ENCODE data around the gene PMPCA.

PMPCA gene

DNA sequence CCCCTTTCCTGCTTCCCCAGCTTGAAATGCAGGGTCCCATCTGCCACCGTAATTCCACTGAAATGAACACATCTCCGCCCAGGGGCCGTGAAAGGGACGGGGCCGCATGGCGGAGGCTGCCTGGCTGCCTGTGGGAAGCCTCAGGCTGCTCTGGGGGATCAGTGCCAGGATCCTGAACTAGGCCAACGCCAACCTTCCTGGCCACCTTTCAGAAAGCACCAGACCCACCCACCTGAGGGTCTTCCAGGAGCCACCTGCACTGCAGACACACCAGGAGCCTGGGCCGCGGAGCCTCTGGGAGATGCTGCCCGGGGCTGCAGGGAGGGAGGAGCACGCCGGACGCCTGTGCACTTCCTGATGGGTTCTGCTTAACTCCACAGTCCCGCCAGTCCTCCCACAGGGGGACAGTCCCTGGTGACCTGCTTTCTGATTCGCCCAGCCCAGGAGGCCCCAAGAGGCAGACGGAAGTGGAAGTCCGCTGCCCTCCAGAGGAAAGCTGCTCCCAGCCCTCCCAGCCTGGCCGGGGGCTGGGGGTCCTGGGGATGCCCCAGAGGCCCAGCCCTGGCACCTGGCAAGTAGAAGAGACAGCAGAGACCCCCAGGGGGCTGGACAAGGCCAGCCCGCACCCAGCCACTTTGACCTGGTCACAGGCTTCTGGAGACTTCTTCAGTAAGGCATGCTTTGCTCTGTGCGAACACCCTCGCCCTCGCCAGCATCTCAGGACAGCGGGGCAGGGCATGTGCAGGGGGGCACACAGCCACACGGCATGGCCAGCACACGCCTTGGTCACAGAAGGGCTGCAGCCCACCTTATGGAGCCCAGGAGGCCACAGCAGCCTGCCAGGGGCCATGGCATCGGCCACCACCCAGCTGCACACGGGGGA, 36.9 kb upstream of the PMPCA start, which contains the start of gene CARD9:
Gene CARD9, minus strand, starts transcription at position 370 of the 883 bp plus-strand sequence. CDS start 1,591 bp downstream, outside the sequence.
- no peak for DNase-seq (ENCODE audit: low read depth in 2 of 2)

DNA sequence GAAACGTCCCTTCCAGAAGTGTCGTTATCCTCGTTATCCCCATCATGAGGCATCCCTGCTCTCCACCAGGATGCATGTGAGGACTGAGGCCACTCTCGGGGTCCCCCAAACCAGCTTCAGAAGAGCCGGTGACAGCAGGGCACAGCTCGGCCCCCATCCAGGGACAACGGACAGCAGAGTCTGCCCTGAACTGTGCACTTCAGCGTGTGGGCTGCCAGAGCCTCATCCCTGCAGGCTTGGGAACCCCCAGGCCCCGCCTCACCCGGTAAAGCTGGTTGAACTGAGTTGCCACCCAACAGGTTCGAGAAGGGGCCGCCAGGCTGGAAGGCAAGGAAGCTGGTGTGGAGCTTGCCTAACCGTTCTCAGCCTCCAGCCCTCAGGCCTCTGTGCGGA, 36.3 kb upstream of the PMPCA start:
- DNase-seq (ENCODE audit: low read depth in 2 of 2), result no peak

GRCh38 chr9:136375096-136375495, 35.4 kb upstream of the PMPCA start:
- no peak for DNase-seq (ENCODE audit: low read depth in 2 of 2)

GRCh38 chr9:136376457-136376856, 34.0 kb upstream of the PMPCA start:
- no peak for DNase-seq (ENCODE audit: low read depth in 2 of 2)

GRCh38 chr9:136377341-136378169, 32.9 kb upstream of the PMPCA start:
- DNase-seq (ENCODE audit: low read depth in 2 of 2), result no peak

GRCh38 chr9:136378170-136379002, 32.1 kb upstream of the PMPCA start:
- DNase-seq (ENCODE audit: low read depth in 2 of 2), result no peak

DNA sequence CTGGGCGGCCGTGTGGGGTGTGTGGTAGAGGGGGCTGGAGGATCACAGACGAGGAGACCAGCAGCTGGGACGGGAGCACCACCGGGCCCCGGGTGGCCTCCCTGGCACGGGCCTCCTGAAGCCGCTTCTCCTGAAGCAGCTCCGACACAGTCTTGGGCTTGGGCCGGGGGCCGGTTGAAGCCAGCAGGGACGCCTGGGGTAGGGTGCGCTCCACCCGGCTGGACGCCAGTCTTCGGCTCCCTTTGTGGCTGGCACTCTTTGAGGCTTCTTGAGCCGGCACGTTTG, 31.5 kb upstream of the PMPCA start:
- DNase-seq (ENCODE audit: low read depth in 2 of 2), result no peak

GRCh38 chr9:136379401-136379800, 31.1 kb upstream of the PMPCA start:
- DNase-seq (ENCODE audit: low read depth in 2 of 2), result no peak

DNA sequence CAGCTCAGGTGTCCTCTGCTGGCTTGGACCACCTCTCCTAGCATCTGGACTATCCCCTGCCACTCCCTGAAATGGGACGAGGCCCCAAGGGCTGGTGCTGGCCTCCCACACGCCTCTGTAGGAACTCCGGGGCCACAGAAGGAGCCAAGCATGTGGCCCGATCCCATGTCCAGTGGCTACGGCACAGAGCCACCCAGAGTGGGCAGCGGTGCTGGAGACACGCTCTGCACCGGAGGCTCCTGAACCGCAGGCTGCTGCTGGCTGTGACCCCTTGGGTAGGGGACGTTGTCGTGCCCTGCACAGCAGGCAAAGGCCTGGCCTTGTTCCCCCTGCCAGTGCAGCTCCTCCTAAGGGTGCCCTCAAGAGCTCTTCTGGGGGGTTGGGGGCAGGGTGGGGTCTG, 30.6 kb upstream of the PMPCA start:
- DNase-seq (ENCODE audit: low read depth in 2 of 2), result no peak

GRCh38 chr9:136380381-136380780, 30.1 kb upstream of the PMPCA start:
- no peak for DNase-seq (ENCODE audit: low read depth in 2 of 2)

GRCh38 chr9:136381311-136381710, 29.1 kb upstream of the PMPCA start:
- DNase-seq (ENCODE audit: low read depth in 2 of 2), result no peak

GRCh38 chr9:136381966-136382513, 28.4 kb upstream of the PMPCA start:
- no peak for DNase-seq (ENCODE audit: low read depth in 2 of 2)

- no peak for DNase-seq (ENCODE audit: low read depth in 2 of 2)
Measured at GRCh38 chr9:136383436-136383835, 27.0 kb upstream of the PMPCA start.

DNA sequence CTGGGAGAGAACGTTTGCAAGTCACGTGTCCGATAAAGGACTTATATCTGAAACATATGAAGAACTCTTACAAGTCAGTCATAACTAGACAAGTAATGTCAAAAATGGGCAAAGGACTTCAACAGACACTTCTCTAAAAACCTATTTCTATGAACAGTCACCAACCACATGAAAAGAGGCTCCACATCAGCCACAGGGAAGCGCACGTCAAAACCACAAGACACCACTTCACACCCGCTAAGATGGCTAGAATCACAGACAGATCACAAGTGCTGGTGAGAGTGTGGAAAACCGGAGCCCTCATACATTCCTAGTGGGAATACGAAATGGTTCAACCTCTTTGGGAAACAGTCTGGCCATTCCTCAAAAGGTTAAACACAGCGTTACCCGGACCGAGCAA, 25.4 kb upstream of the PMPCA start:
- no peak for DNase-seq (ENCODE audit: low read depth in 2 of 2)

GRCh38 chr9:136386018-136386417, 24.4 kb upstream of the PMPCA start:
- DNase-seq (ENCODE audit: low read depth in 2 of 2), result no peak

DNA sequence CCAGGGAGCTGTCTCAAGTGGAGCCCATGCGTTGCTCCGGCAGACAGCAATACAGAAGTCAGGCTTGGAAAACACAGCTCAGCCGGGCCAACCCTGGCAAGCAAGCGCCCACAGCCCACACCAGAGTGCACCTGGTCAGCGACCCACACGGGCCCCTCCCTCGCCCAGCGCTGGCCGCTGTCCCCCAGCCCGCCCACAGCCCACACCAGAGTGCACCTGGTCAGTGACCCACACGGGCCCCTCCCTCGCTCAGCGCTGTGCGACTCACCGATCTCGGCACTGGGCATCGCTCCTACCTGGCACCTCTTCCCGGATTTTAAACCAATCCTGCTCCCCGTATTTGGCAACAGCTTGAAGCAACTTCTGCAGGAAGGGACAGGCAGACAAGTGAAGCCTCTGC, 23.2 kb upstream of the PMPCA start:
- DNase-seq (ENCODE audit: low read depth in 2 of 2), result no peak

- no peak for DNase-seq (ENCODE audit: low read depth in 2 of 2)
Measured at GRCh38 chr9:136389396-136389795, 21.1 kb upstream of the PMPCA start.

DNA sequence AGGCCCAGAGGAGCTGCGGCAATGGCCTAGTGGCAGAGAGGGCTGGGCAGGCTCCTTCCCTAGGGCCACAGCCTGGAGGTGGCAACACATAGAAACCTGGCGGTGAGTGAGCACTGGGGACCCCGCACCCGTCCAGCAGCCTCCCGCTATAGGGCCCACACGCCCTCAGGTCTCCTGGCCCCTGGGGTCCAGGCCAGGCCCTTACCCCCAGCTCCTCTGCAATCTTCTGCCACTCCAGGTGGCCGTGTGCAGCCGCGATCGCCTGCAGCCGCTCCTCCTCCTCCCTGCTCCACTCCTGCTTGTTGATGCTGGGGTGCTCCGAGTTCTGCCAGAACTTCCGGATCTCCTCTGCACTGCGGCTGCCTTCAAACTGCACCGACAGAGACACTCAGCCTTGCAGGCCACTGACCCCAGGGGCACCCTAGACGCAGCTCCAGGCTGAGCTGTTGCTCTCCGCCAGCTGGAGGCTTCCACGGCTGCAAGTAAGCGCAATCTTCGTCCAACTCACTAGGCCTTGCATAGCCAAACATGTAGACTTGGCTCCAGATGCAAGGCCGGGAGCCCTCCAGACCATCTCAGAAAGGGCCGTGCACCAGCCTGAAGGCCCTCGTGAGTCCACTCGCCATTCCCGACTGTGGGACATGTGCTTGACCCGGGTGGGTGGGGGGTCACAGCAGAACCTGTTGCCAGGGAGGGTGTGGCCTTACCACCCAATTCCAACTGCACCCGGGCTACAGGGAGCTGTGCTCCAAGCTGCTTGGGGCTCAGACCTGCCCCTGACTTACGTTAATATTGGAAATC, 18.5 kb upstream of the PMPCA start:
- DNase-seq (ENCODE audit: low read depth in 2 of 2), result no peak

DNA sequence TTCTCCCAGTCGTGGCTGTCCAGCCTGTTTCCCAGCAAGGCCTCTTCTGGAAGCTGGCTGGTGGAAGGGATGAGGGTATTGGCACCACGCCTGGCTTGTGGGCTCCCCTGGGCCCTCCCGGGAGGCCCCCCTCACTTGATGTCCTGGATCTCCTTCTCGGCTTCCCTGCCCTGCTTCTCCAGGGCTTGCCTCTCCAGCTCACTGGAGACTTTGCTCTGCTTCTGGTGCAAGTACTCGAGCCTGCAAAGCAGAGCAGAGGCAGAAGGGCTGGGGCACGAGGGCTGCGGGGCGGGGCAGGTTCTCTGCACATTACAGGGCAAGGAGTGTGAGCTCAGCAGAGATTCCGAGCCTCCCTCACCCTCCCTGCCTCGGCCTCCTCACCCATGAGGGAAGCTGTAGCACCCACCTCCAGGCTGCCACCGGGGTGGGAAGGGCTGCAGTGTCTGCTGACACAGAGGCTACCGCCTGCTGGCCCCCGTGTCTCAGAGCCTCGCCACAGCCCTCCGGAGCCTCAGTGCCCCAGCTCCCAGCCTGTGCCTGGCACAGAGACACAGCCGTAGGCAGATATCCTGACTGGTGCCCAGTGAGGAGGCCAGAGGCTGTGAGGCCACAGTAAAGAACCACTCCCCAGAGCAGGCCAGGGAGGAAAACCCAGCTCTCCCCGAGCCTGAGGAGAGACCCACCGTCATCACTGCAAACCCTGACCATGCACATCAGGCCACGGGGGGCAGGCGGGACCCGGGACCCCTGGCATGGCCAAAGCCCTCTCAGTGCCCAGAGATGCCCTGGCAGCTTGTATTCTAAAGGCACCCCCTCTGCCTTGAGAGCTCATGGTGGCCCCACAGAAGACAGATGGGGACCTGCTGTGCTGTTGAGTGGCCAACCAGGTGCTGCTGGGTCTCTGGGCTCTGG, 17.7 kb upstream of the PMPCA start:
- no peak for DNase-seq (ENCODE audit: low read depth in 2 of 2)

DNA sequence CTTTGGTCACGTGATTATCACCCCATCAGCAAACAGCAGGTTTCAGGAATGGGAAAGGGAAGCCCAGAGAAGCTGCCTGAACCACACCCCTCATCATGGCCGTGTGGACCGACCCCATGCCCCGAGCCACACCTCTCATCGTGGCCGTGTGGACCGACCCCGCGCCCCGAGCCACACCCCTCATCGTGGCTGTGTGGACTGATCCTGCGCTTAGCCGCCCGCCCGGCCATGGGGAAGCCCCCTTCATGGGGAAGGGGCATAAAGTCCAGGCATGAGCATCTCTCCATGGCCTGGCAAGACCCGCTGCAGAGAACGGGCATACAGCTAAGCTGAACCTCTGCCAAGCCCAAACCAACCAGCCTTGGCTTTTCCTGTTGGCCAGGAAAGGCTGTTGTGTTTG, 16.9 kb upstream of the PMPCA start:
- DNase-seq (ENCODE audit: low read depth in 2 of 2), result no peak
